Natural killer cell (primary cell): Measurements from ENCODE around the gene GNPDA2. TPM values are rescaled to one million over a fixed set of nuclear protein-coding genes. Genes with fewer than 3 reads are reported as not detected.

ENCODE experiments used
- ATAC-seq, 3 donors: fragments of 150-1000 bp in 2 of 3; fragments of 200-7000 bp in 1 of 3; cut with Tn5 transposase; 1 replicate in 1 of 3; 2 replicates in 2 of 3; pipeline ENCODE4 v1.10.0; 2021; ENCODE audit warnings: mild to moderate bottlenecking in 2 of 3, moderate library complexity in 2 of 3
- DNase-seq, 2 donors: peaks; one replicate each; pipeline versions ENCODE4 v3.0.0 to v3.0.0-alpha.2; 2013 to 2021; ENCODE audit warnings: mixed read lengths in 1 of 2
- H3K27ac ChIP-seq: one replicate; pipeline ENCODE4 v1.5.1; 2013; ENCODE audit warnings: mild to moderate bottlenecking, low read length
- H3K27me3 ChIP-seq: one replicate; pipeline ENCODE4 v1.6.1; 2013; ENCODE audit warnings: low read length; ENCODE audit not compliant: control insufficient read depth, insufficient read depth
- H3K36me3 ChIP-seq: one replicate; pipeline ENCODE4 v1.6.1; 2013; ENCODE audit warnings: low read length; ENCODE audit not compliant: control insufficient read depth, insufficient read depth
- H3K4me1 ChIP-seq: one replicate; pipeline ENCODE4 v1.6.1; 2013; ENCODE audit warnings: low read length; ENCODE audit not compliant: control insufficient read depth, insufficient read depth
- H3K4me3 ChIP-seq: one replicate; pipeline ENCODE4 v1.5.1; 2013; ENCODE audit warnings: low read length
- H3K9me3 ChIP-seq: one replicate; pipeline ENCODE4 v1.6.1; 2013; ENCODE audit warnings: low read length; ENCODE audit not compliant: control insufficient read depth, insufficient read depth
- H3K27ac Mint-ChIP-seq, 2 donors: one replicate each; pipeline ENCODE4 v1.8.0; 2022; ENCODE audit warnings: mild to moderate bottlenecking in 2 of 2, mixed read lengths in 2 of 2, moderate library complexity in 1 of 2
- H3K27me3 Mint-ChIP-seq, 2 donors: one replicate each; pipeline ENCODE4 v1.8.0; 2022; ENCODE audit warnings: low read depth in 2 of 2, mixed read lengths in 2 of 2
- H3K36me3 Mint-ChIP-seq: one replicate; pipeline ENCODE4 v1.8.0; 2022; ENCODE audit warnings: mixed read lengths
- H3K4me1 Mint-ChIP-seq, 2 donors: one replicate each; pipeline ENCODE4 v1.8.0; 2022; ENCODE audit warnings: mixed read lengths in 2 of 2
- H3K4me3 Mint-ChIP-seq: one replicate; pipeline ENCODE4 v1.8.0; 2022; ENCODE audit warnings: mild to moderate bottlenecking, moderate library complexity, mixed read lengths
- H3K9me3 Mint-ChIP-seq, 2 donors: one replicate each; pipeline ENCODE4 v1.8.0; 2022; ENCODE audit warnings: mixed read lengths in 2 of 2
- CTCF ChIP-seq: fragments of 200-600 bp; IDR thresholded peaks from one replicate; pipeline ENCODE4 v1.8.0; 2022; ENCODE audit warnings: antibody characterized with exemption
- WGBS: methylation state at CpG from one replicate; pipeline ENCODE4 v1.1.7; 2013; ENCODE audit warnings: missing lambda C conversion rate; ENCODE audit not compliant: insufficient coverage; 5-methylcytosine and 5-hydroxymethylcytosine counted together
- intact Hi-C: fragments of 100-400 bp; cut with micrococcal nuclease; formaldehyde crosslinking; loops from one replicate; pipeline ENCODE4 v1.14.2; 2022
- total RNA-seq, 4 donors: library from RNA; stranded (reverse); fragments of 120-200 nt in 1 of 4; gene quantifications; one replicate each; pipeline versions ENCODE4 v1.2.3 to v1.2.4, GENCODE V29; 2013 to 2022

GNPDA2 gene
- total RNA-seq, 3 donors from 2014 or later (not counting 1 experiment from before 2014, with no cell fraction given) = 9.2 to 15.2 (median 9.4) TPM

- H3K9me3 Mint-ChIP-seq = no peaks in the 10 kb centered on the region
- no peak overlapping the region for H3K4me3 ChIP-seq
- no peak overlapping the region for H3K4me3 Mint-ChIP-seq
- ATAC-seq (no peak), DNase-seq (no peak)
- TF ChIP-seq CTCF = no peak
- WGBS = 92% methylated on average over 6 of the region's 6 CpGs
- peaks cover 30 to 35% of the 10 kb centered on the region in 2 donors for H3K4me1 Mint-ChIP-seq
- no peaks in the 10 kb centered on the region for H3K9me3 ChIP-seq
- H3K36me3 Mint-ChIP-seq = no peaks in the 10 kb centered on the region
- intact Hi-C loops = no loop called here
- H3K27ac ChIP-seq = no peak overlapping the region
- no peaks in the 10 kb centered on the region for H3K36me3 ChIP-seq
- peaks cover 3% of the 10 kb centered on the region for H3K27me3 ChIP-seq
- peaks cover 8% of the 10 kb centered on the region for H3K4me1 ChIP-seq
- no peak overlapping the region for H3K27ac Mint-ChIP-seq
- peaks cover 8% of the 10 kb centered on the region in 2 donors for H3K27me3 Mint-ChIP-seq
These were observed 1.1 kb upstream of the GNPDA2 start for GRCh38 chr4:44727471-44727870.

GRCh38 chr4:44725726-44726037 lies 674 bp downstream of the GNPDA2 start:
- DNase-seq = no peak
- no peak for TF ChIP-seq CTCF
- H3K4me1 Mint-ChIP-seq = peaks cover 37 to 40% of the 10 kb centered on the region in 2 donors
- H3K27ac Mint-ChIP-seq = peak overlapping the region; percentile 70 to 92
- intact Hi-C loops = loop anchor here (1.0 kb wide), 1 partner anchor 47 kb away; the partner anchor contains the start of gene GUF1
- Histone ChIP-seq H3K4me1 (peaks cover 8% of the 10 kb centered on the region), H3K27me3 (no peaks in the 10 kb centered on the region), H3K36me3 (no peaks in the 10 kb centered on the region), H3K4me3 (peak overlapping the region; percentile 92), H3K27ac (no peak overlapping the region), H3K9me3 (no peaks in the 10 kb centered on the region)
- H3K36me3 Mint-ChIP-seq = no peaks in the 10 kb centered on the region
- WGBS = 5% methylated on average over 9 of the region's 9 CpGs
- H3K4me3 Mint-ChIP-seq = peak overlapping the region; percentile 95
- ATAC-seq = no peak
- H3K27me3 Mint-ChIP-seq = peaks cover 0 to 5% of the 10 kb centered on the region in 2 donors
- H3K9me3 Mint-ChIP-seq = no peaks in the 10 kb centered on the region

- no peak for ATAC-seq
- intact Hi-C loops = no loop called here
- DNase-seq = no peak
- H3K4me3 Mint-ChIP-seq = peak overlapping the region; percentile 95
- no peak overlapping the region for H3K4me3 ChIP-seq
- H3K9me3 Mint-ChIP-seq = no peaks in the 10 kb centered on the region
- H3K27me3 ChIP-seq = no peaks in the 10 kb centered on the region
- H3K4me1 Mint-ChIP-seq = peaks cover 42 to 45% of the 10 kb centered on the region in 2 donors
- no peak for TF ChIP-seq CTCF
- no peaks in the 10 kb centered on the region for H3K36me3 Mint-ChIP-seq
- WGBS = 81% methylated on average over 6 of the region's 6 CpGs
- H3K4me1 ChIP-seq = peaks cover 8% of the 10 kb centered on the region
- no peak overlapping the region for H3K27ac ChIP-seq
- peaks cover 0 to under 1% of the 10 kb centered on the region in 2 donors for H3K27me3 Mint-ChIP-seq
- H3K9me3 ChIP-seq = no peaks in the 10 kb centered on the region
- peak overlapping the region; percentile 70 to 92 for H3K27ac Mint-ChIP-seq
- H3K36me3 ChIP-seq = no peaks in the 10 kb centered on the region
These were observed 1.2 kb downstream of the GNPDA2 start for GRCh38 chr4:44725166-44725565.

- no peak for TF ChIP-seq CTCF
- intact Hi-C loops = no loop called here
- no peak overlapping the region for H3K27ac Mint-ChIP-seq
- DNase-seq (no peak), ATAC-seq (no peak)
- H3K4me3 ChIP-seq = no peak overlapping the region
- H3K4me1 Mint-ChIP-seq = peaks cover 46 to 49% of the 10 kb centered on the region in 2 donors
- WGBS = 92% methylated on average over 3 of the region's 3 CpGs
- no peak overlapping the region for H3K27ac ChIP-seq
- H3K27me3 Mint-ChIP-seq = no peaks in the 10 kb centered on the region
- no peak overlapping the region for H3K4me3 Mint-ChIP-seq
- no peaks in the 10 kb centered on the region for H3K36me3 ChIP-seq
- H3K4me1 ChIP-seq = peaks cover 8% of the 10 kb centered on the region
- H3K9me3 Mint-ChIP-seq = no peaks in the 10 kb centered on the region
- H3K36me3 Mint-ChIP-seq = no peaks in the 10 kb centered on the region
- no peaks in the 10 kb centered on the region for H3K9me3 ChIP-seq
- no peaks in the 10 kb centered on the region for H3K27me3 ChIP-seq
These were observed 4.4 kb downstream of the GNPDA2 start for GRCh38 chr4:44722001-44722400.
